ENCODE measurements around the gene RAG2.

Gene RAG2

DNA sequence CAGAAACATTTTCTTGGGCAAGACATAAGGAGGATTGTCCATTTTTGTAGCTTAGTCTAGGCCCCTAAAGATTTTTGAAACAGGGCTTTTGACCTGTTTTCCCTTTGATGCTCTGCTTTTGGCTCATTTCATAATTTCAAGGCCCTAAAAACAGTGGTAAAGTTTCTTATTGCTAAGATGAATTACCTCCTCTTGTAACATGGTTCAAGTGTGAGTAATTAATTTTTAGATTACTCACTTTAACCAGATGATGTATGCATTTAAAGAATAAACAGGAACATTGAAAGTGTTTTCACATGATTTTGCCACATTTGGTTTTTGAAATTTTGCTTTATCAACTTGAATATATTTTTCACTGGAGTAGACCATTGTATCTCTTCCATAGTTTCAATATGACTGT, 1.2 kb downstream of the RAG2 start:
- H3K9ac ChIP-seq (ENCODE audit: low read depth, low read length, poor library complexity, severe bottlenecking) = peak overlapping the region; percentile 73
- peak overlapping the region; percentile 73 for H3K4me3 ChIP-seq (ENCODE audit: low read length, poor library complexity, severe bottlenecking)
- H3K36me3 ChIP-seq (ENCODE audit: insufficient read depth, low read length) = no peaks in the 10 kb centered on the region
- H2AFZ ChIP-seq (ENCODE audit: low read length) = peak overlapping the region; percentile 28; the same call in 1 of the 2 replicates
- TF ChIP-seq, protein P1, sequence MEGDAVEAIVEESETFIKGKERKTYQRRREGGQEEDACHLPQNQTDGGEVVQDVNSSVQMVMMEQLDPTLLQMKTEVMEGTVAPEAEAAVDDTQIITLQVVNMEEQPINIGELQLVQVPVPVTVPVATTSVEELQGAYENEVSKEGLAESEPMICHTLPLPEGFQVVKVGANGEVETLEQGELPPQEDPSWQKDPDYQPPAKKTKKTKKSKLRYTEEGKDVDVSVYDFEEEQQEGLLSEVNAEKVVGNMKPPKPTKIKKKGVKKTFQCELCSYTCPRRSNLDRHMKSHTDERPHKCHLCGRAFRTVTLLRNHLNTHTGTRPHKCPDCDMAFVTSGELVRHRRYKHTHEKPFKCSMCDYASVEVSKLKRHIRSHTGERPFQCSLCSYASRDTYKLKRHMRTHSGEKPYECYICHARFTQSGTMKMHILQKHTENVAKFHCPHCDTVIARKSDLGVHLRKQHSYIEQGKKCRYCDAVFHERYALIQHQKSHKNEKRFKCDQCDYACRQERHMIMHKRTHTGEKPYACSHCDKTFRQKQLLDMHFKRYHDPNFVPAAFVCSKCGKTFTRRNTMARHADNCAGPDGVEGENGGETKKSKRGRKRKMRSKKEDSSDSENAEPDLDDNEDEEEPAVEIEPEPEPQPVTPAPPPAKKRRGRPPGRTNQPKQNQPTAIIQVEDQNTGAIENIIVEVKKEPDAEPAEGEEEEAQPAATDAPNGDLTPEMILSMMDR (conservative IDR thresholded peaks at IDR 0.05; ENCODE audit: low read length) = no peak
- TF ChIP-seq EZH2phosphoT487 (IDR thresholded peaks at IDR 0.05; ENCODE audit: borderline replicate concordance) = no peak
- no peaks in the 10 kb centered on the region for H3K9me3 ChIP-seq (ENCODE audit: insufficient read depth, low read depth, low read length)
- H3K4me2 ChIP-seq (ENCODE audit: low read depth, low read length, poor library complexity, severe bottlenecking) = peak overlapping the region; percentile 76
- H3K4me1 ChIP-seq (ENCODE audit: insufficient read depth, low read length, poor library complexity, severe bottlenecking) = peaks cover 42% of the 10 kb centered on the region
- peaks cover 28% of the 10 kb centered on the region for H3K79me2 ChIP-seq (ENCODE audit: insufficient read depth, low read length)
- no peaks in the 10 kb centered on the region for H4K20me1 ChIP-seq (ENCODE audit: insufficient read depth, low read length, poor library complexity, severe bottlenecking)
- H3K9me2 ChIP-seq (replicated peaks; ENCODE audit: low read depth, low read length) = no peaks in the 10 kb centered on the region
- no peaks in the 10 kb centered on the region; the same call in 1 of the 2 replicates for H3F3A ChIP-seq (ENCODE audit: low read depth)
- no peaks in the 10 kb centered on the region for H3K27me3 ChIP-seq (ENCODE audit: insufficient read depth, low read length, poor library complexity, severe bottlenecking)

GRCh38 chr11:36594316-36594989, 3.6 kb downstream of the RAG2 start, which contains the start of gene IFTAP:
IFTAP (plus strand) TSS chr11:36594502; CDS start chr11:36610104, 15,602 bp downstream.
- Histone ChIP-seq H3F3A (ENCODE audit: low read depth) (no peaks in the 10 kb centered on the region; the same call in 1 of the 2 replicates), H3K9me3 (ENCODE audit: insufficient read depth, low read depth, low read length) (no peaks in the 10 kb centered on the region), H3K9me2 (replicated peaks; ENCODE audit: low read depth, low read length) (no peaks in the 10 kb centered on the region), H3K9ac (ENCODE audit: low read depth, low read length, poor library complexity, severe bottlenecking) (peak within 1 kb of the TSS; percentile 73), H3K36me3 (ENCODE audit: insufficient read depth, low read length) (no peaks in the 10 kb centered on the region), H3K4me2 (ENCODE audit: low read depth, low read length, poor library complexity, severe bottlenecking) (peak within 1 kb of the TSS; percentile 76), H3K4me1 (ENCODE audit: insufficient read depth, low read length, poor library complexity, severe bottlenecking) (peaks cover 26% of the 10 kb centered on the region), H4K20me1 (ENCODE audit: insufficient read depth, low read length, poor library complexity, severe bottlenecking) (no peaks in the 10 kb centered on the region), H2AFZ (ENCODE audit: low read length) (peak within 1 kb of the TSS; percentile 58), H3K4me3 (ENCODE audit: low read length, poor library complexity, severe bottlenecking) (peak within 1 kb of the TSS; percentile 73), H3K27me3 (ENCODE audit: insufficient read depth, low read length, poor library complexity, severe bottlenecking) (no peaks in the 10 kb centered on the region), H3K79me2 (ENCODE audit: insufficient read depth, low read length) (peaks cover 28% of the 10 kb centered on the region)
- no peak for TF ChIP-seq EZH2phosphoT487 (IDR thresholded peaks at IDR 0.05; ENCODE audit: borderline replicate concordance)
- TF ChIP-seq, protein P1 (conservative IDR thresholded peaks at IDR 0.05; ENCODE audit: low read length) = no peak

- no peak for TF ChIP-seq EZH2phosphoT487 (IDR thresholded peaks at IDR 0.05; ENCODE audit: borderline replicate concordance)
- TF ChIP-seq, protein P1 (conservative IDR thresholded peaks at IDR 0.05; ENCODE audit: low read length) = no peak
- Histone ChIP-seq H3K4me1 (ENCODE audit: insufficient read depth, low read length, poor library complexity, severe bottlenecking) (peaks cover 3% of the 10 kb centered on the region), H3K4me2 (ENCODE audit: low read depth, low read length, poor library complexity, severe bottlenecking) (no peak overlapping the region)
Observed at GRCh38 chr11:36591433-36591832, 6.6 kb downstream of the RAG2 start.

More at GRCh38 chr11:36591433-36591832, 6.6 kb downstream of the RAG2 start:
- no peak overlapping the region for H3K9ac ChIP-seq (ENCODE audit: low read depth, low read length, poor library complexity, severe bottlenecking)
- H3K9me3 ChIP-seq (ENCODE audit: insufficient read depth, low read depth, low read length) = no peaks in the 10 kb centered on the region
- H2AFZ ChIP-seq (ENCODE audit: low read length) = no peak overlapping the region
- no peaks in the 10 kb centered on the region for H3K36me3 ChIP-seq (ENCODE audit: insufficient read depth, low read length)
- H3K79me2 ChIP-seq (ENCODE audit: insufficient read depth, low read length) = peaks cover 14% of the 10 kb centered on the region
- no peaks in the 10 kb centered on the region for H3K27me3 ChIP-seq (ENCODE audit: insufficient read depth, low read length, poor library complexity, severe bottlenecking)
- no peaks in the 10 kb centered on the region for H3K9me2 ChIP-seq (replicated peaks; ENCODE audit: low read depth, low read length)
- H3F3A ChIP-seq (ENCODE audit: low read depth) = no peaks in the 10 kb centered on the region; the same call in 1 of the 2 replicates
- H4K20me1 ChIP-seq (ENCODE audit: insufficient read depth, low read length, poor library complexity, severe bottlenecking) = no peaks in the 10 kb centered on the region
- H3K4me3 ChIP-seq (ENCODE audit: low read length, poor library complexity, severe bottlenecking) = no peak overlapping the region
